ENCODE results near the gene ITIH3. TPM values are rescaled to one million over a fixed set of nuclear protein-coding genes. Genes with fewer than 3 reads are reported as not detected.

Gene ITIH3
- total RNA-seq, 1 experiment from 2014 or later, result not detected

DNA sequence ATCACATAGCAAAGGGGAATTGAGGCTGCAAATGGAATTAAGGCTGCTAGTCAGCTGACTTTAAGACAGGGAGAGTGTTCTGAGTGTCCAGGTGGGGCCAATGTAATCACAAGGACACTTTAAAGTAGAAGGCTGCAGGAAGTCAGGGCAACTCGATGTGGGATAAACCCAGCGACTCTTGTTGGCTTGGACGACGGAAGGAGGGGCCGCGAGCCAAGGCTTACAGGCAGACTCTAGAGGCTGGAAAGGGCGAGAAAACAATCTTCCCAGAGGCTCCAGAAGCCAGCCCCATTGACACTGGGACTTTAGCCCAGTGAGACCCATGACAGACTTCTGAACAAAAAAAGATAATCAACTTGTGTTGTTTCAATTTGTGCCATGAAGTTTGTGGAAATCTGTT is 53.1 kb downstream of the ITIH3 start:
- no peak for DNase-seq
- H3K4me3 Mint-ChIP-seq, result no peak overlapping the region

More for the DNA sequence above, 53.1 kb downstream of the ITIH3 start:
- Histone ChIP-seq H3K4ac (ENCODE audit: low read depth, low read length) (no peak overlapping the region), H2AFZ (ENCODE audit: low read length) (no peak overlapping the region), H4K5ac (ENCODE audit: insufficient read length, low read depth, low read length) (no peak overlapping the region), H4K20me1 (ENCODE audit: control insufficient read depth, insufficient read depth, insufficient read length) (no peaks in the 10 kb centered on the region), H3K14ac (ENCODE audit: insufficient read depth, low read length) (no peak overlapping the region), H3K9me3 (ENCODE audit: control insufficient read depth, low read depth, low read length) (no peaks in the 10 kb centered on the region), H3K56ac (ENCODE audit: insufficient read length, low read depth, low read length) (no peak overlapping the region), H2BK15ac (ENCODE audit: low read depth, low read length) (no peak overlapping the region), H3T11ph (ENCODE audit: low read length) (no peak overlapping the region), H3K18ac (ENCODE audit: insufficient read length, low read depth, low read length) (no peak overlapping the region), H4K91ac (ENCODE audit: insufficient read length, low read depth, low read length) (no peak overlapping the region), H4K8ac (replicated peaks; ENCODE audit: insufficient read length, low read depth, low read length) (no peak overlapping the region), H2BK20ac (ENCODE audit: low read depth, low read length, poor library complexity, severe bottlenecking) (no peak overlapping the region), H3K27ac (ENCODE audit: insufficient read length, low read depth, low read length) (no peak overlapping the region), H3K79me2 (ENCODE audit: insufficient read depth, low read length) (no peaks in the 10 kb centered on the region), H2BK5ac (ENCODE audit: insufficient read length, low read length) (no peak overlapping the region), H2BK12ac (ENCODE audit: insufficient read length, low read depth, low read length) (no peak overlapping the region), H2BK120ac (ENCODE audit: low read depth, low read length, poor library complexity, severe bottlenecking) (no peak overlapping the region), H3K4me2 (ENCODE audit: insufficient read depth, insufficient read length, low read length) (no peak overlapping the region), H3K79me1 (ENCODE audit: insufficient read depth, low read depth, low read length, poor library complexity, severe bottlenecking) (no peaks in the 10 kb centered on the region), H3K23me2 (ENCODE audit: insufficient read length, low read depth, low read length, poor library complexity, severe bottlenecking) (no peaks in the 10 kb centered on the region), H3K4me1 (ENCODE audit: insufficient read depth, low read length) (no peaks in the 10 kb centered on the region), H3K27me3 (ENCODE audit: insufficient read depth, low read length) (no peaks in the 10 kb centered on the region), H2AK5ac (ENCODE audit: insufficient read length, low read length) (no peak overlapping the region), H3K9ac (ENCODE audit: extremely low read depth, insufficient read length, low read length) (no peak overlapping the region), H3K23ac (ENCODE audit: insufficient read length, low read depth, low read length) (no peak overlapping the region)
- Mint-ChIP-seq H3K36me3 (ENCODE audit: insufficient read depth in 1 of 3, low read depth in 3 of 3) (peaks cover 16 to 40% (median 31%) of the 10 kb centered on the region in 3 experiments), H3K4me1 (peaks cover 8 to 18% of the 10 kb centered on the region in 2 experiments), H3K9me3 (no peaks in the 10 kb centered on the region; a peak in 1 of 5 replicates), H3K27ac (peak overlapping the region in 1 of 3 experiments; percentile 41; a peak in 2 of 7 replicates), H3K27me3 (ENCODE audit: low read depth) (no peaks in the 10 kb centered on the region)
- TF ChIP-seq CTCF (conservative IDR thresholded peaks at IDR 0.05), result no peak
- WGBS (ENCODE audit: extremely low coverage, insufficient read length, low lambda C conversion rate), result no CpG with 5 or more reads among the region's 7 CpGs

All from H9 (cell line).